PC-3 (cell line): Measurements from ENCODE around the gene IFT57. TPM values are rescaled to one million over a fixed set of nuclear protein-coding genes. Genes with fewer than 3 reads are reported as not detected.
A peak's percentile ranks its signal among the peaks of the same experiment; 100 is the strongest.

ENCODE experiments used
- ATAC-seq: fragments of 200-7000 bp; cut with Tn5 transposase; 2 replicates; pipeline ENCODE4 v1.9.1; 2020; ENCODE audit warnings: mild to moderate bottlenecking, moderate library complexity
- BruUV-seq: library from RNA; stranded (reverse); fragments of 400-500 nt; replicated peaks from 2 replicates; lab custom pipeline; 2021; lab: Mats Ljungman, UMichigan
- CTCF ChIA-PET: fragments of 300-600 bp; sonication (Branson Sonifier 250); formaldehyde crosslinking; loops from one replicate; lab custom pipeline; 2022; ENCODE audit warnings: antibody characterized with exemption; lab: Charles Lee
- POLR2A ChIA-PET: fragments of 300-600 bp; sonication (Branson Sonifier 250); formaldehyde crosslinking; loops from one replicate; lab custom pipeline; 2022; ENCODE audit warnings: antibody characterized with exemption; ENCODE audit not compliant: unreplicated experiment; lab: Charles Lee
- DNase-seq: peaks from one replicate; pipeline ENCODE4 v3.0.0-alpha.2; 2015
- H2AFZ ChIP-seq: fragments of 300-600 bp; sonication (generic); 2 replicates; pipeline ENCODE4 v1.6.0; 2016; ENCODE audit warnings: antibody characterized with exemption, low read length
- H3F3A ChIP-seq: fragments of 300-600 bp; sonication (generic); one replicate; pipeline ENCODE4 v1.6.0; 2017; ENCODE audit warnings: antibody characterized with exemption, low read length, control low read depth, mild to moderate bottlenecking; ENCODE audit not compliant: unreplicated experiment
- H3K27ac ChIP-seq: fragments of 300-600 bp; sonication (generic); 2 replicates; pipeline ENCODE4 v1.5.1; 2016; ENCODE audit warnings: mild to moderate bottlenecking, low read length
- H3K27me3 ChIP-seq: fragments of 300-600 bp; sonication (generic); 2 replicates; pipeline ENCODE4 v1.6.1; 2016; ENCODE audit warnings: low read length, mixed read lengths
- H3K36me3 ChIP-seq: fragments of 300-600 bp; sonication (generic); 2 replicates; pipeline ENCODE4 v1.6.1; 2016; ENCODE audit warnings: low read depth, mixed run types, low read length, mixed read lengths
- H3K4me1 ChIP-seq: fragments of 300-600 bp; sonication (generic); 2 replicates; pipeline ENCODE4 v1.5.1; 2016; ENCODE audit warnings: low read length; ENCODE audit not compliant: insufficient read depth
- H3K4me2 ChIP-seq: fragments of 300-600 bp; sonication (generic); 2 replicates; pipeline ENCODE4 v1.6.0; 2016; ENCODE audit warnings: low read length
- H3K4me3 ChIP-seq: fragments of 300-600 bp; sonication (generic); 2 replicates; pipeline ENCODE4 v1.5.1; 2016; ENCODE audit warnings: mild to moderate bottlenecking, low read length, mixed read lengths
- H3K79me2 ChIP-seq: fragments of 300-600 bp; sonication (generic); 2 replicates; pipeline ENCODE4 v1.6.1; 2017; ENCODE audit warnings: low read length, mixed read lengths
- H3K9ac ChIP-seq: fragments of 300-600 bp; sonication (generic); 2 replicates; pipeline ENCODE4 v1.6.0; 2016; ENCODE audit warnings: mild to moderate bottlenecking, low read length
- H3K9me2 ChIP-seq: fragments of 300-600 bp; sonication (generic); replicated peaks from 2 replicates; pipeline ENCODE4 v1.6.1; 2016; ENCODE audit warnings: mixed run types, low read length, mixed read lengths
- H3K9me3 ChIP-seq: fragments of 300-600 bp; sonication (generic); 2 replicates; pipeline ENCODE4 v1.6.1; 2016; ENCODE audit warnings: low read length, mixed read lengths
- H4K20me1 ChIP-seq: fragments of 300-600 bp; sonication (generic); 2 replicates; pipeline ENCODE4 v1.6.1; 2016; ENCODE audit warnings: low read length, mixed read lengths
- CTCF ChIP-seq: fragments of 300-600 bp; sonication (generic); conservative IDR thresholded peaks from 2 replicates; pipeline ENCODE4 v1.5.1; 2017; ENCODE audit warnings: antibody characterized with exemption, low read depth, mild to moderate bottlenecking, low read length
- EZH2 ChIP-seq: fragments of 300-600 bp; sonication (generic); IDR thresholded peaks from one replicate; pipeline ENCODE4 v1.6.1; 2017; ENCODE audit warnings: antibody characterized with exemption, mild to moderate bottlenecking, low read length; ENCODE audit not compliant: unreplicated experiment
- EZH2phosphoT487 ChIP-seq: fragments of 300-600 bp; sonication (generic); IDR thresholded peaks from 2 replicates; pipeline ENCODE4 v1.6.1; 2018; ENCODE audit warnings: mild to moderate bottlenecking, antibody characterized with exemption, low read length, borderline replicate concordance
- intact Hi-C: fragments of 100-400 bp; cut with micrococcal nuclease; formaldehyde crosslinking; loops from 2 replicates; pipeline ENCODE4 v1.9.0; 2023
- total RNA-seq: library from RNA; depleted of rRNA; stranded (reverse); fragments of >200 nt; gene quantifications from 2 replicates; pipeline ENCODE4 v1.2.3, GENCODE V29; 2014

Gene IFT57
- total RNA-seq, 1 experiment from 2014 or later = 54.0 TPM

GRCh38 chr3:108227131-108227530 is 4.9 kb upstream of the IFT57 start:
- peaks cover 11% of the 10 kb centered on the region; the same call in 1 of the 2 replicates for H3K4me1 ChIP-seq
- intact Hi-C loops = no loop called here
- no peak for ATAC-seq
- H3K27me3 ChIP-seq = no peaks in the 10 kb centered on the region
- no peaks in the 10 kb centered on the region for H3F3A ChIP-seq
- no peaks in the 10 kb centered on the region for H3K9me2 ChIP-seq
- no peaks in the 10 kb centered on the region for H3K36me3 ChIP-seq
- H4K20me1 ChIP-seq = no peaks in the 10 kb centered on the region
- no peak overlapping the region for H2AFZ ChIP-seq
- DNase-seq = no peak
- CTCF ChIA-PET = interaction anchor here (0.6 kb wide), 2 partner anchors 78 to 183 kb away, joined by 3 read pairs; no protein-coding TSS in a partner anchor
- no peak overlapping the region for H3K4me2 ChIP-seq
- POLR2A ChIA-PET = interaction anchor here (0.6 kb wide), 1 partner anchor 986 kb away, joined by 3 read pairs; no protein-coding TSS in a partner anchor
- no peaks in the 10 kb centered on the region for H3K79me2 ChIP-seq
- H3K27ac ChIP-seq = no peak overlapping the region
- H3K9me3 ChIP-seq = no peaks in the 10 kb centered on the region
- H3K4me3 ChIP-seq = no peak overlapping the region
- no TSS peak for BruUV-seq
- no peak overlapping the region for H3K9ac ChIP-seq
- TF ChIP-seq EZH2phosphoT487 (no peak), EZH2 (no peak), CTCF (no peak)

- no peak overlapping the region for H3K9ac ChIP-seq
- H2AFZ ChIP-seq = no peak overlapping the region
- no peak overlapping the region for H3K4me2 ChIP-seq
- H3K9me3 ChIP-seq = no peaks in the 10 kb centered on the region
- intact Hi-C loops = no loop called here
- CTCF ChIA-PET = no interaction called here
- no peaks in the 10 kb centered on the region for H3F3A ChIP-seq
- no peak overlapping the region for H3K4me3 ChIP-seq
- no peaks in the 10 kb centered on the region for H4K20me1 ChIP-seq
- no peak overlapping the region for H3K27ac ChIP-seq
- no peak for DNase-seq
- H3K79me2 ChIP-seq = peaks cover 19% of the 10 kb centered on the region
- no peaks in the 10 kb centered on the region for H3K9me2 ChIP-seq
- no peak for ATAC-seq
- no peaks in the 10 kb centered on the region for H3K27me3 ChIP-seq
- no peaks in the 10 kb centered on the region for H3K36me3 ChIP-seq
- TF ChIP-seq EZH2 (no peak), CTCF (no peak), EZH2phosphoT487 (no peak)
- POLR2A ChIA-PET = no interaction called here
- H3K4me1 ChIP-seq = peaks cover 22% of the 10 kb centered on the region
- no TSS peak for BruUV-seq
Measured at GRCh38 chr3:108225221-108225620, 3.0 kb upstream of the IFT57 start.

- Histone ChIP-seq H3K36me3 (no peaks in the 10 kb centered on the region), H3K4me2 (peak overlapping the region; percentile 91), H2AFZ (0 out of 2 replicates have a peak overlapping the region, but pooled peaks have one; percentile 14), H3K9ac (no peak overlapping the region), H3K27me3 (no peaks in the 10 kb centered on the region), H3K4me1 (peaks cover 35% of the 10 kb centered on the region), H3K9me3 (no peaks in the 10 kb centered on the region), H3K27ac (no peak overlapping the region), H3K79me2 (peaks cover 29% of the 10 kb centered on the region), H3K4me3 (no peak overlapping the region), H3K9me2 (no peaks in the 10 kb centered on the region), H3F3A (no peaks in the 10 kb centered on the region), H4K20me1 (no peaks in the 10 kb centered on the region)
- intact Hi-C loops = loop anchor here (2.0 to 5.0 kb wide), 6 partner anchors 92 to 325 kb away; no protein-coding TSS in a partner anchor
- no TSS peak for BruUV-seq
- ChIA-PET CTCF (no interaction called here), POLR2A (no interaction called here)
- no peak for DNase-seq
- ATAC-seq = no peak
- TF ChIP-seq EZH2phosphoT487 = no peak
- no peak for TF ChIP-seq EZH2
- no peak for TF ChIP-seq CTCF
Measured at GRCh38 chr3:108223928-108224327, 1.7 kb upstream of the IFT57 start.
